Psoas muscle (tissue), 8 donors: Measurements from ENCODE around the gene TRPM3. TPM values are rescaled to one million over a fixed set of nuclear protein-coding genes. Genes with fewer than 3 reads are reported as not detected.

Experiments
- ATAC-seq, 4 donors: fragments of 200-7000 bp; cut with Tn5 transposase; one replicate each; pipeline ENCODE4 v1.9.1; 2020; ENCODE audit warnings: moderate library complexity in 3 of 4, mild to moderate bottlenecking in 2 of 4
- DNase-seq, 2 donors: peaks; one replicate each; pipeline ENCODE4 v3.0.0-alpha.2; 2020
- H3K27ac ChIP-seq: fragments of 200-600 bp; one replicate; pipeline ENCODE4 v1.8.0; 2022
- H3K27me3 ChIP-seq, 3 donors: fragments of 200-600 bp in 1 of 3; one replicate each; pipeline versions ENCODE4 v1.6.1 to v1.8.0; 2013 to 2022; ENCODE audit warnings: low read length in 2 of 3, mild to moderate bottlenecking in 2 of 3, moderate library complexity in 1 of 3; ENCODE audit not compliant: insufficient read depth in 3 of 3
- H3K36me3 ChIP-seq, 2 donors: fragments of 200-600 bp in 1 of 2; one replicate each; pipeline versions ENCODE4 v1.6.1 to v1.8.0; 2013 to 2022; ENCODE audit warnings: low read depth in 1 of 2, mild to moderate bottlenecking in 1 of 2, moderate library complexity in 1 of 2; ENCODE audit not compliant: insufficient read depth in 1 of 2
- H3K4me1 ChIP-seq: fragments of 200-600 bp; one replicate; pipeline ENCODE4 v1.8.0; 2022
- H3K4me3 ChIP-seq: fragments of 200-600 bp; one replicate; pipeline ENCODE4 v1.8.0; 2022; ENCODE audit warnings: mild to moderate bottlenecking
- H3K9me3 ChIP-seq: fragments of 200-600 bp; one replicate; pipeline ENCODE4 v1.8.0; 2022
- WGBS, 3 donors: extraction: QIAGEN DNeasy Blood & Tissue Kit; methylation state at CpG; one replicate each; pipeline versions ENCODE4 v1.1.6 to v1.1.7; 2013; 5-methylcytosine and 5-hydroxymethylcytosine counted together
- intact Hi-C, 2 donors: fragments of 100-400 bp; cut with DNase I; formaldehyde crosslinking; loops; one replicate each; pipeline versions ENCODE4 v1.11.0 to v1.14.2; 2022
- polyA plus RNA-seq, 3 donors: library from polyadenylated mRNA; stranded (reverse); fragments of 200-250 nt; gene quantifications; one replicate each; pipeline ENCODE4 v1.2.3, GENCODE V29; 2013
- total RNA-seq, 4 donors: library from RNA; stranded (reverse); fragmentation: NEBNext Ultra II Directional in 2 of 4; extraction: Animal tissue kit (Norgen Biotek cat#: 25700) in 2 of 4; gene quantifications; one replicate each; pipeline versions ENCODE4 v1.2.1 to v1.2.4, GENCODE V29; 2021 to 2023
- TF ChIP-seq, protein P1 (sequence below): fragments of 200-600 bp; IDR thresholded peaks from one replicate; pipeline ENCODE4 v1.8.0; 2022; ENCODE audit warnings: antibody characterized with exemption
- donor health status: healthy with polysubstance abuse.
- donor health status: DM: no; HTN: no; CAD: no; lungs with moderate emphysema.
- donor health status: Bipolar disorder and iron deficiency.
- donor health status: healthy.
- donor health status: DM: yes; HTN: yes; CAD: no.
- donor health status: DM: no; HTN: no; CAD: no.
- donor health status: DM: no; HTN: no; CAD: no.
- donor health status: DM: yes; HTN: yes; CAD: no.

TRPM3 gene
- total and polyA plus RNA-seq, 7 donors, result 0.01 to 0.16 (median 0.06) TPM; not detected in 3

DNA sequence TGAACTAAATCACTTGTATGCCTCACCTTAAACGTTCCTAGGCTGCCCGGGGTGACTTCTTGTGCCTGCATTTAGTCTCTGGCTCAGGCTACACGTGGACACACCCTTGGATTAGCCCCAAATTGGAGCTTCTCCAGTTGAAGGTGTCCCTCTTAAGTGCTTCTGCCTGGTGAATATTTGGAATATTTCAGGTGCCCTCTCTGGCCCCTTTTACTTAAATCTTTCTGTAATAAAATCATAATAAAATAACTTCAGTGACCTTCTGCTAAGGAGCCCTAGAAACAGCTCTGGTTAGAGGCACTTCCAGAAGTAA, 632.7 kb downstream of the TRPM3 start:
- Histone ChIP-seq H3K4me1 (peaks cover 60% of the 10 kb centered on the region), H3K36me3 (no peaks in the 10 kb centered on the region), H3K27ac (peak overlapping the region; percentile 30), H3K27me3 (no peaks in the 10 kb centered on the region), H3K9me3 (no peaks in the 10 kb centered on the region), H3K4me3 (no peak overlapping the region)
- intact Hi-C loops, result loop anchor here (5.0 to 10.0 kb wide), 2 partner anchors 114 to 224 kb away; no protein-coding TSS in a partner anchor
- 4 to 10% (median 7%) methylated on average over 3 of the region's 3 CpGs for WGBS, 3 donors
- TF ChIP-seq, protein P1, sequence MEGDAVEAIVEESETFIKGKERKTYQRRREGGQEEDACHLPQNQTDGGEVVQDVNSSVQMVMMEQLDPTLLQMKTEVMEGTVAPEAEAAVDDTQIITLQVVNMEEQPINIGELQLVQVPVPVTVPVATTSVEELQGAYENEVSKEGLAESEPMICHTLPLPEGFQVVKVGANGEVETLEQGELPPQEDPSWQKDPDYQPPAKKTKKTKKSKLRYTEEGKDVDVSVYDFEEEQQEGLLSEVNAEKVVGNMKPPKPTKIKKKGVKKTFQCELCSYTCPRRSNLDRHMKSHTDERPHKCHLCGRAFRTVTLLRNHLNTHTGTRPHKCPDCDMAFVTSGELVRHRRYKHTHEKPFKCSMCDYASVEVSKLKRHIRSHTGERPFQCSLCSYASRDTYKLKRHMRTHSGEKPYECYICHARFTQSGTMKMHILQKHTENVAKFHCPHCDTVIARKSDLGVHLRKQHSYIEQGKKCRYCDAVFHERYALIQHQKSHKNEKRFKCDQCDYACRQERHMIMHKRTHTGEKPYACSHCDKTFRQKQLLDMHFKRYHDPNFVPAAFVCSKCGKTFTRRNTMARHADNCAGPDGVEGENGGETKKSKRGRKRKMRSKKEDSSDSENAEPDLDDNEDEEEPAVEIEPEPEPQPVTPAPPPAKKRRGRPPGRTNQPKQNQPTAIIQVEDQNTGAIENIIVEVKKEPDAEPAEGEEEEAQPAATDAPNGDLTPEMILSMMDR, result no peak
- DNase-seq, result no peak
- ATAC-seq, result peak in 2 of 4 donors; percentile 36 to 39

DNA sequence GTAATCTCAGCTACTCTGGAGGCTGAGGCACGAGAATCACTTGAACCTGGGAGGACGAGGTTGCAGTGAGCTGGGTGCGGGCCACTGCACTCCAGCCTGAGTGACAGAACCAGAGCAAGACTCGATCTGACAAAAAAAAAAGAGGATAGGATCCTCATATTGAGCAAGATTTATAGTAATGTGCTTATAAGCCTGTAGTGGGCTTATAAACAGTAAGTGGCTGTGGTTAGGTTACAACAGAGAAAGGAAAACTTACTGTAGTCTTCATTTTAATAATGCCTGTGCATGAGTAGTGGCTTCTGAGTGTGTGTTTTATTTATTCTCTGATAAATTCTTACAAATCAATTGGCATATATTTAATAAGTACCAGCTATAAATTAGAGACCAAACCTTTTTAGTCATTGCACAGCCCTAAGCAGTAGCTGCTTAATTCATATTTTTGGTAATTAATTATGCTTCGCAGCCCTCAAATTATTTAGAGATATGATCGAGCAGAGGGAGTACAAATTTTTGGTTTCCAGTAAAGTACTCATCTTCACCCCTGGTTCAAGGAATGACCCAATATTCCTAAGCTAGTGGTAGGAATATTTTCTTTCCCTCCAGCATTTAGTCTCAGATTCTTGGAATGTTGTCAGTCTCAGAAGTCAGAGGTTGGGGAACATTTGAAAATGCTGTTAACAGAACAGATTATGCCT, 633.2 kb downstream of the TRPM3 start:
- Histone ChIP-seq H3K27me3 (no peaks in the 10 kb centered on the region), H3K4me3 (no peak overlapping the region), H3K36me3 (no peaks in the 10 kb centered on the region), H3K9me3 (no peaks in the 10 kb centered on the region), H3K27ac (peak overlapping the region; percentile 30), H3K4me1 (peaks cover 60% of the 10 kb centered on the region)
- ATAC-seq (no peak), DNase-seq (no peak)
- intact Hi-C loops, result loop anchor here (5.0 to 10.0 kb wide), 2 partner anchors 114 to 223 kb away; no protein-coding TSS in a partner anchor
- TF ChIP-seq, protein P1, result no peak
- WGBS, 3 donors, result 77 to 83% (median 80%) methylated on average over 6 of the region's 6 CpGs

DNA sequence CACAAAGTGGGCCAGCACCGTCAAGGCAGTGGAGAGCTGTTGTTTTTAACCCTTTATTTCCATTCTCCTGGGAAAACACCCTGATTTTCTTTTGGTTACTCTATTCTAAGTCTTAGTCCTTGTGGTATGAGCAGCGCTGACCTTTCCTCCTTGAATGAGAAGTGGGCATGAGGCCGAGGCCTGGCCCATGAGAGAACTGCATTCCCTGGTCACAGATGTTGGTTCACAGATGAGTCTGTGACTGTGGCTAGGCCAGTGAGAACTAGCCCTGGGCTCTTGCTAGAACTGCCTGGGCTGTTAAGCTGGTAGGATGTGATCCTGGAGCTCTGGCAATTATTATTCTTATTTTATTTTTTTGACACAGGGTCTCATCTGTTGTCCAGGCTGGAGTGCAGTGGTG, 635.3 kb downstream of the TRPM3 start:
- H3K27ac ChIP-seq, result peak overlapping the region; percentile 79
- H3K36me3 ChIP-seq, result no peaks in the 10 kb centered on the region
- WGBS, 3 donors, result 29 to 35% (median 34%) methylated on average over 3 of the region's 3 CpGs
- peaks cover 64% of the 10 kb centered on the region for H3K4me1 ChIP-seq
- H3K27me3 ChIP-seq, result no peaks in the 10 kb centered on the region
- intact Hi-C loops, result loop anchor here (5.0 to 10.0 kb wide), 2 partner anchors 116 to 221 kb away; no protein-coding TSS in a partner anchor
- DNase-seq (peak in 1 of 2 donors; percentile 59), ATAC-seq (peak in 3 of 4 donors; percentile 21 to 61 (median 26))
- TF ChIP-seq, protein P1, result no peak
- H3K4me3 ChIP-seq, result no peak overlapping the region
- H3K9me3 ChIP-seq, result no peaks in the 10 kb centered on the region

DNA sequence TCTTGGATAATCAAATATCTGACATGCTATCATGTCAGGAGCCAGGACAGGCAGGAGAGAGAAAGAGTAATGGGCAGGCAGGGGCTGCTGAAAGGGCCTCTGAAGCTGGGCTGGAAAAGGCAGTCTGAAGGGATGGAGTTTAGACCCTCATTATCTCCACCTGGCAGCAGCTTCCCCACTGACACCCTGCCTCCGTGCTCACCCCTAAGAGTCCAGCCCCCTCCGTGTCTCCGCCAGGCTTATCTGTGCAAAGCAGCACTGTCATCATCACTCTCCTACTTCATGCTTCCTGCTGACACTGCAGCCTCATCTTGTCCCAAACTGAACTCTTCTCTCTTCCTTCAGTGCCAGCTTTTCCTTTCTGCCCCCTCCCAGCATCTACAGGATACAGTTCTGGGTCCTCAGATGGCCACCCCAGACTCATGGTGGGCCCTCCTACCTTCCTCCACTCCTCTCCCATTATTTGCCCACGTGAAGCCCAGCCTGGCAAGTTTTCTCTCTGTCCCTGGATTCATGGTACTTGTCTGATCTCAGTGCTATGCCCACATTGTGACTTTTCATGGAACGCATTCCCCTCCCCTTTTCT, 636.1 kb downstream of the TRPM3 start:
- Histone ChIP-seq H3K36me3 (no peaks in the 10 kb centered on the region), H3K4me3 (no peak overlapping the region), H3K9me3 (no peaks in the 10 kb centered on the region), H3K27ac (peak overlapping the region; percentile 79), H3K27me3 (no peaks in the 10 kb centered on the region), H3K4me1 (peaks cover 71% of the 10 kb centered on the region)
- DNase-seq, result peak; percentile 43 to 70
- intact Hi-C loops, result loop anchor here (2.0 to 10.0 kb wide), 3 partner anchors 117 to 221 kb away; no protein-coding TSS in a partner anchor
- TF ChIP-seq, protein P1, result no peak
- 21 to 48% (median 32%) methylated on average over 5 of the region's 5 CpGs for WGBS, 3 donors
- ATAC-seq, result peak; percentile 45 to 65 (median 56)
